Ovary (tissue), 9 donors: ENCODE data around the gene ZNF518B. TPM values are rescaled to one million over a fixed set of nuclear protein-coding genes. Genes with fewer than 3 reads are reported as not detected.

ENCODE experiments used
- DNase-seq, 5 donors: peaks; one replicate each; pipeline ENCODE4 v3.0.0-alpha.2; 2019 to 2020
- H3K27ac ChIP-seq, 2 donors: fragments of 200-600 bp; one replicate each; pipeline versions ENCODE4 v1.5.1 to v1.8.0; 2019 to 2022
- H3K27me3 ChIP-seq: fragments of 200-600 bp; one replicate; pipeline ENCODE4 v1.8.0; 2022
- H3K36me3 ChIP-seq: fragments of 200-600 bp; sonication (generic); one replicate; pipeline ENCODE4 v1.5.1; 2019
- H3K4me1 ChIP-seq: one replicate; pipeline ENCODE4 v1.8.1; 2013; ENCODE audit warnings: mild to moderate bottlenecking, moderate library complexity; ENCODE audit not compliant: insufficient read depth
- H3K4me3 ChIP-seq: fragments of 200-600 bp; sonication (generic); one replicate; pipeline ENCODE4 v1.5.1; 2017
- H3K9me3 ChIP-seq, 2 donors: fragments of 200-600 bp in 1 of 2; sonication (generic) in 1 of 2; one replicate each; pipeline versions ENCODE4 v1.5.1 to v1.8.1; 2013 to 2019; ENCODE audit warnings: mild to moderate bottlenecking in 1 of 2, moderate library complexity in 1 of 2
- EP300 ChIP-seq: sonication (generic); formaldehyde crosslinking; IDR thresholded peaks from one replicate; pipeline ENCODE4 v1.6.1; 2017; ENCODE audit warnings: antibody characterized with exemption
- POLR2A ChIP-seq: fragments of 450-650 bp; IDR thresholded peaks from one replicate; pipeline ENCODE4 v1.6.1; 2017; ENCODE audit warnings: antibody characterized with exemption, mild to moderate bottlenecking, moderate library complexity
- WGBS, 3 donors: extraction: QIAGEN DNeasy Blood & Tissue Kit in 1 of 3; methylation state at CpG; one replicate each; pipeline versions ENCODE4 v1.1.5 to v1.1.7; 2013 to 2017; 5-methylcytosine and 5-hydroxymethylcytosine counted together
- intact Hi-C, 4 donors: fragments of 100-400 bp; cut with DNase I; formaldehyde crosslinking; loops; one replicate each; pipeline versions ENCODE4 v1.11.0 to v1.15.1; 2022 to 2023
- polyA plus RNA-seq, 2 donors: library from polyadenylated mRNA; stranded (reverse); fragments of 200-250 nt in 1 of 2; fragments of 350-450 nt in 1 of 2; fragmentation: Illumina TruSeq in 1 of 2; extraction: RNeasy Lipid Tissue Mini Kit (QIAGEN cat#74804) in 1 of 2; gene quantifications; one replicate each; pipeline ENCODE4 v1.2.3, GENCODE V29; 2013 to 2014
- total RNA-seq, 7 donors: library from RNA; depleted of rRNA in 2 of 7; stranded (reverse); fragments of >200 nt in 2 of 7; fragmentation: NEBNext Ultra II Directional in 3 of 7; extraction: Animal tissue kit (Norgen Biotek cat#: 25700) in 3 of 7; gene quantifications; one replicate each; pipeline versions ENCODE4 v1.1.0 to v1.2.4, GENCODE V29; 2016 to 2023
- TF ChIP-seq, protein P1 (sequence below), 3 donors: fragments of 450-650 bp in 2 of 3; fragments of 200-600 bp in 1 of 3; IDR thresholded peaks; one replicate each; pipeline versions ENCODE4 v1.5.1 to v1.8.0; 2016 to 2022; ENCODE audit warnings: antibody characterized with exemption in 3 of 3, mild to moderate bottlenecking in 1 of 3
- donor health status: DM: no; HTN: no; CAD: no; lungs with moderate emphysema.
- donor health status: DM: no; HTN: no; CAD: no.
- donor health status: Bipolar disorder and iron deficiency.
- donor health status: DM: yes; HTN: yes; CAD: no.
- donor health status: DM: no; HTN: no; CAD: no.
- donor health status: DM: yes; HTN: yes; CAD: no.

The ZNF518B gene
- total and polyA plus RNA-seq, 9 donors = 10.2 to 42.1 (median 27.5) TPM

DNA sequence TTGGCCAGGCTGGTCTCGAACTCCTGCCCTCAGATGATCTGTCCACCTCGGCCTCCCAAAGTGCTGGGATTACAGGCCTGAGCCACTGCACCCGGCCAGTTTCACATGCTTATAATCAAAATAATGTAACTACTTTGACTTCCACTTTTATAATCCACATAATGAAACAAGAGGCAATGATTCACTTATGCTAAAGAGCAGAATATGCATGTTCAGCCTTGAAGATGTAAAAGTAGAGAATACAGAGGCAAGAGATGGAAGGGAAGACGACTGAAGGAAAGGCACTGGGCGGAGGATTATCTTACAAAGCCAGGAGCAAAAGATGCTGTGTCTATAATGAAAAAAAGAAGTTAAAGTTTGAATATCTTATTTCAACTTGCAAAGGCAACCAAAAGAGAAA is 13.3 kb upstream of the ZNF518B start:
- no peak overlapping the region for H3K27ac ChIP-seq
- TF ChIP-seq EP300 (no peak), POLR2A (no peak)
- TF ChIP-seq, protein P1, sequence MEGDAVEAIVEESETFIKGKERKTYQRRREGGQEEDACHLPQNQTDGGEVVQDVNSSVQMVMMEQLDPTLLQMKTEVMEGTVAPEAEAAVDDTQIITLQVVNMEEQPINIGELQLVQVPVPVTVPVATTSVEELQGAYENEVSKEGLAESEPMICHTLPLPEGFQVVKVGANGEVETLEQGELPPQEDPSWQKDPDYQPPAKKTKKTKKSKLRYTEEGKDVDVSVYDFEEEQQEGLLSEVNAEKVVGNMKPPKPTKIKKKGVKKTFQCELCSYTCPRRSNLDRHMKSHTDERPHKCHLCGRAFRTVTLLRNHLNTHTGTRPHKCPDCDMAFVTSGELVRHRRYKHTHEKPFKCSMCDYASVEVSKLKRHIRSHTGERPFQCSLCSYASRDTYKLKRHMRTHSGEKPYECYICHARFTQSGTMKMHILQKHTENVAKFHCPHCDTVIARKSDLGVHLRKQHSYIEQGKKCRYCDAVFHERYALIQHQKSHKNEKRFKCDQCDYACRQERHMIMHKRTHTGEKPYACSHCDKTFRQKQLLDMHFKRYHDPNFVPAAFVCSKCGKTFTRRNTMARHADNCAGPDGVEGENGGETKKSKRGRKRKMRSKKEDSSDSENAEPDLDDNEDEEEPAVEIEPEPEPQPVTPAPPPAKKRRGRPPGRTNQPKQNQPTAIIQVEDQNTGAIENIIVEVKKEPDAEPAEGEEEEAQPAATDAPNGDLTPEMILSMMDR (IDR thresholded peaks at IDR 0.05) = no peak
- H3K36me3 ChIP-seq = no peaks in the 10 kb centered on the region
- no peak for DNase-seq
- H3K9me3 ChIP-seq = no peaks in the 10 kb centered on the region
- H3K4me3 ChIP-seq = no peak overlapping the region
- 83 to 92% (median 85%) methylated on average over 5 of the region's 5 CpGs for WGBS, 3 donors
- intact Hi-C loops = no loop called here
- H3K4me1 ChIP-seq = no peaks in the 10 kb centered on the region
- H3K27me3 ChIP-seq = no peaks in the 10 kb centered on the region

DNA sequence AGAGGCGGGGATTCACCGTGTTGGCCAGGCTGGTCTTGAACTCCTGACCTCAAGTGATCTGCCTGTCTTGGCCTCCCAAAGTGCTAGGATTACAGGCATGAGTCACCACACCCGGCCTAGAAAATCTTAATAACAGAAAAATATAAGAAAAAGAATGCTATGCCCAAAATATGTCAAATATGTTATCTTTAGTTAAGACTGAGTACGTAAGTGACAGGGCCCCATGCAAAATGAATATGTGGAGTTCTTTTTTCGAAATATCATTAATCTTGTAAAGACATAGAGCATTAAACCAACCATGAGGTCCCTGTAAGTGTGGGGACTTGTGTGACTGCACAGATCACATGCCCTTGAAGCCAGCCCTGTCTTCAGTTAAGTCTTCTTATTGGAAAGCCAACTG is 8.9 kb upstream of the ZNF518B start:
- no peaks in the 10 kb centered on the region for H3K27me3 ChIP-seq
- intact Hi-C loops = no loop called here
- H3K36me3 ChIP-seq = no peaks in the 10 kb centered on the region
- no peak overlapping the region for H3K27ac ChIP-seq
- 85 to 87% (median 86%) methylated on average over 5 of the region's 5 CpGs for WGBS, 3 donors
- no peaks in the 10 kb centered on the region for H3K9me3 ChIP-seq
- H3K4me3 ChIP-seq = no peak overlapping the region
- no peak for DNase-seq
- H3K4me1 ChIP-seq = peaks cover 2% of the 10 kb centered on the region
- TF ChIP-seq, protein P1 (IDR thresholded peaks at IDR 0.05) = no peak
- TF ChIP-seq POLR2A = no peak
- no peak for TF ChIP-seq EP300

DNA sequence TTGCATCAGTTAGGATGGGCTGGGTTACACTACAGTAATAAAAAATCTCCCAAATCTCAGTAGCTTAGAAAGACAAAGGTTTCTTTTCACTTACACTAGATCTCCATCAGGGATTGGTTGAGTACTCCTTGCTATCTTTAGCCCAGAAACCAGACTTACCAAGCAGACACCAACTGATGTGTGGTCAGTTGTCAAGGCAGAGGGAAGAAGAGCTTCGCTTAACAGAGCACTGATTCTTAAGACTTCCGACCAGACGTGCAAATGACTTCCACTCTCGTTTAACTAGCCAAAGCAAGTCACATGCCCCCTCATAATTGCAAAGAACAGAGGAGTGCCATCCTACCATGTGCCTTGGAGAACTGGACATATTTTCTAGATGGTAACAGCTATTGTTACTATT is 5.7 kb upstream of the ZNF518B start:
- Histone ChIP-seq H3K27ac (no peak overlapping the region), H3K4me3 (no peak overlapping the region), H3K27me3 (no peaks in the 10 kb centered on the region), H3K4me1 (peaks cover 5% of the 10 kb centered on the region), H3K36me3 (no peaks in the 10 kb centered on the region), H3K9me3 (no peaks in the 10 kb centered on the region)
- DNase-seq = no peak
- TF ChIP-seq, protein P1 (IDR thresholded peaks at IDR 0.05) = no peak
- TF ChIP-seq EP300 (no peak), POLR2A (no peak)
- intact Hi-C loops = no loop called here
- WGBS, 3 donors = 90% methylated on average over 4 of the region's 4 CpGs

DNA sequence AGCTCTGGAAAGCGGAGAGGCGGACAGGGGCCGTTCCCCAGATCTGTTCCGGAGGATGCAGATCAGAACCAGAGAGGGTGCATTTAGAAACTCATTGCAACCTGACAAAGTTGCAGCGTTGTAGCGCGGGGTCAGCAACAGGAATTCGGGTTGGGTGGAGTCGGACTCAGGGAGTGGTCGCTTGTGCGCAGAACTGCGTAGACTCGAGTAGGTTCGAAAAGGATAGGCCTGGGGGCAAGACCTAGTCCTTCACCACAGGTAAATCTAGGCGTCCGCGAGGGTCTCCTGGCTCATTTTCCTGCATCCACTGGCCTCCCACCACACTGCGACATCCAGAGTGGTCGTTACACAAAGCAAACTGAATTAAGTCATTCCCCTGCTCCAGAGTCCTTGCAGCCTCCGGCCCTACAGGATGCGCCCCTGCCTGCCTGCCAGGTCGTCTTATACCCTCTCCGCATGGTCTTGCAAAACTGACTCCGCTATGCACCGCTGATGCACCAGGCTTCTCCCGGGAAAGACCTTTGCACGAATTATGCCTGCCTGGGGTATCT is 4.7 kb upstream of the ZNF518B start:
- Histone ChIP-seq H3K36me3 (no peaks in the 10 kb centered on the region), H3K9me3 (no peaks in the 10 kb centered on the region), H3K27ac (no peak overlapping the region), H3K27me3 (no peaks in the 10 kb centered on the region), H3K4me3 (no peak overlapping the region), H3K4me1 (peaks cover 8% of the 10 kb centered on the region)
- TF ChIP-seq, protein P1 (IDR thresholded peaks at IDR 0.05) = no peak
- TF ChIP-seq POLR2A (no peak), EP300 (no peak)
- 31 to 38% (median 36%) methylated on average over 27 of the region's 27 CpGs for WGBS, 3 donors
- no peak for DNase-seq
- intact Hi-C loops = no loop called here
